Measurements from ENCODE around the gene THSD4.

GRCh38 chr15:71455107-71455506 is 339.8 kb downstream of the THSD4 start:
- TF ChIP-seq CTCF (IDR thresholded peaks at IDR 0.05) (no peak), POLR2A (IDR thresholded peaks at IDR 0.05) (no peak)
